SK-N-SH treated with all-trans-retinoic acid at 6 μM for 48 hours (cell line): Measurements from ENCODE around the gene ATP2B1.

Source experiments
- ATAC-seq: fragments of 200-7000 bp; cut with Tn5 transposase; 3 replicates; pipeline ENCODE4 v1.9.1; 2020; ENCODE audit warnings: mild to moderate bottlenecking, moderate library complexity
- ARNTL ChIP-seq: fragments of 450-650 bp; formaldehyde crosslinking; IDR thresholded peaks from 2 replicates; pipeline ENCODE4 v1.5.0; 2020; ENCODE audit warnings: low read depth, mild to moderate bottlenecking, moderate library complexity, borderline replicate concordance
- BACH2 ChIP-seq: fragments of 250-450 bp; sonication (Bioruptor Pico); IDR thresholded peaks from 2 replicates; pipeline ENCODE4 v1.9.0; 2021; ENCODE audit warnings: mild to moderate bottlenecking, borderline replicate concordance
- CSDC2 ChIP-seq: fragments of 250-450 bp; sonication (Bioruptor Pico); IDR thresholded peaks from 2 replicates; pipeline ENCODE4 v1.5.0; 2020; ENCODE audit warnings: mild to moderate bottlenecking, moderate library complexity
- ESRRG ChIP-seq: fragments of 250-450 bp; sonication (Bioruptor Pico); IDR thresholded peaks from 2 replicates; pipeline ENCODE4 v1.6.1; 2021; ENCODE audit warnings: mild to moderate bottlenecking
- GLIS3 ChIP-seq: fragments of 250-450 bp; sonication (Bioruptor Pico); IDR thresholded peaks from 2 replicates; pipeline ENCODE4 v1.5.0; 2020; ENCODE audit warnings: mild to moderate bottlenecking, moderate library complexity
- ISL1 ChIP-seq: fragments of 250-450 bp; sonication (Bioruptor Pico); IDR thresholded peaks from 2 replicates; pipeline ENCODE4 v2.1.2; 2022; ENCODE audit warnings: mild to moderate bottlenecking, moderate library complexity
- OSR1 ChIP-seq: fragments of 250-450 bp; sonication (Bioruptor Pico); IDR thresholded peaks from 2 replicates; pipeline ENCODE4 v1.8.0; 2022; ENCODE audit warnings: moderate library complexity, mild to moderate bottlenecking, inconsistent platforms
- PATZ1 ChIP-seq: fragments of 250-450 bp; sonication (Bioruptor Pico); IDR thresholded peaks from 2 replicates; pipeline ENCODE4 v1.8.0; 2020; ENCODE audit warnings: mild to moderate bottlenecking, moderate library complexity, borderline replicate concordance
- POU6F1 ChIP-seq: fragments of 250-450 bp; sonication (Bioruptor Pico); IDR thresholded peaks from 2 replicates; pipeline ENCODE4 v1.8.0; 2021; ENCODE audit warnings: low read depth, mild to moderate bottlenecking, moderate library complexity, borderline replicate concordance
- RARB ChIP-seq: fragments of 250-450 bp; sonication (Bioruptor Pico); IDR thresholded peaks from 2 replicates; pipeline ENCODE4 v1.8.0; 2021; ENCODE audit warnings: mild to moderate bottlenecking, moderate library complexity
- SNAI2 ChIP-seq: fragments of 250-450 bp; sonication (Bioruptor Pico); IDR thresholded peaks from 2 replicates; pipeline ENCODE4 v1.5.0; 2020; ENCODE audit warnings: mild to moderate bottlenecking, moderate library complexity
- TCF4 ChIP-seq: fragments of 250-450 bp; sonication (Bioruptor Pico); IDR thresholded peaks from 2 replicates; pipeline ENCODE4 v1.8.0; 2021; ENCODE audit warnings: mild to moderate bottlenecking, moderate library complexity, borderline replicate concordance
- TOX ChIP-seq: fragments of 250-450 bp; sonication (Bioruptor Pico); IDR thresholded peaks from 2 replicates; pipeline ENCODE4 v1.8.0; 2021; ENCODE audit warnings: mild to moderate bottlenecking, moderate library complexity, borderline replicate concordance
- TSHZ2 ChIP-seq: fragments of 250-450 bp; sonication (Bioruptor Pico); IDR thresholded peaks from 2 replicates; pipeline ENCODE4 v1.5.0; 2020; ENCODE audit warnings: mild to moderate bottlenecking, moderate library complexity
- ZC3H10 ChIP-seq: fragments of 250-450 bp; sonication (Bioruptor Pico); IDR thresholded peaks from 2 replicates; pipeline ENCODE4 v1.5.1; 2021; ENCODE audit warnings: mild to moderate bottlenecking, moderate library complexity
- ZFP3 ChIP-seq: fragments of 250-450 bp; sonication (Bioruptor Pico); IDR thresholded peaks from 2 replicates; pipeline ENCODE4 v1.5.0; 2020; ENCODE audit warnings: mild to moderate bottlenecking, moderate library complexity
- ZFP30 ChIP-seq: fragments of 450-650 bp; formaldehyde crosslinking; IDR thresholded peaks from 2 replicates; pipeline ENCODE4 v1.5.0; 2022; ENCODE audit warnings: mild to moderate bottlenecking, moderate library complexity
- ZNF70 ChIP-seq: fragments of 450-650 bp; formaldehyde crosslinking; IDR thresholded peaks from 2 replicates; pipeline ENCODE4 v1.5.0; 2020; ENCODE audit warnings: mild to moderate bottlenecking, moderate library complexity
- ZNF8 ChIP-seq: fragments of 450-650 bp; formaldehyde crosslinking; IDR thresholded peaks from 2 replicates; pipeline ENCODE4 v1.5.0; 2020; ENCODE audit warnings: mild to moderate bottlenecking, moderate library complexity
- TF ChIP-seq, protein P1 (sequence below): fragments of 250-450 bp; sonication (Bioruptor Pico); IDR thresholded peaks from 2 replicates; pipeline ENCODE4 v1.5.1; 2020; ENCODE audit warnings: low read depth, mild to moderate bottlenecking, moderate library complexity

ATP2B1 gene

DNA sequence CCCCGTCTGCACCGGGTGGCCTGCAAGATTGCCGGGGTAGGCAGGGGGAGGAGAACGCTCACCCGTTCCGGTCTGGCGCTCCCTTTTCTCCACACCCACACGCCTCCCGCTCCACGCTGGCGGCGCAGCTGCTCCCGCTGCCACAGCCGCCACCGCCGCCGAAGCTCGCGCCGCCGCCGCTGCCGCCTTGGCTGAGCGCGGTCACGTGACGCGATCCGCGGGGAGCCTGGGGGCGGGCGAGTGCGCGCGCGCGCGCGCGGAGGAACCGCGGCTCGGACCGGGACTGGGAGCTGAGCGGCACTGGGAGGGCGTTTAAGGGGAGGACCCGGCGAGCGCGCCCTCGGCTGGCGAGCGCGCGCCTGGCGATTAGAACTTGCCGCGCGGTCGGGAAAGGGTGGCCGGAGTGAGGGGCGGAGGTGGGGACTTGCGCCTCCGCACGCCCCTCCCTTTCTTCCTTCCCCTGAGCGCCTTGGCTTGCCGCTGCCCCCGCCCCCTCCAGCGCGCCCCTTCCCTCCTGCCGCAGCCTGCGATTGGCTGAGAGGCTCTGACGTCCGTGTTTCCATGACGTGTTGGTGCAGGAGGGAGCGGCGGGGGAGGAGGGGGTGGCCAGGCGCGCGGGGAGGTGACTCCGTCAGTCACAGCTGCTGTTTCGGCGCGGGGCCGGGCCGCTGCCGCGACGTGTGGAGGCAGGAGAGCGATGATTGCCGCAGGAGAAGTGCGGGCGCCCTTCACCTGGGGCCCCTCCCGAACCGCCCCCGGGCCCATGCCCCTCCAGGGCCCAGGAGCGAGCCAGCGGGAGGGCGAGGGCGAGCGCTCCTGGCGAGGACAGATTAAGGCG lies 738 bp upstream of the ATP2B1 start:
- TF ChIP-seq SNAI2 (CRISPR knock-in tag) (peak; percentile 81; the same call in 1 of the 2 replicates), ZNF70 (CRISPR knock-in tag) (no peak), GLIS3 (CRISPR knock-in tag) (peak; percentile 9; the same call in 1 of the 2 replicates), ISL1 (CRISPR knock-in tag) (no peak), BACH2 (CRISPR knock-in tag) (no peak), OSR1 (CRISPR knock-in tag) (no peak), CSDC2 (CRISPR knock-in tag) (peak; percentile 86; the same call in 1 of the 2 replicates), ESRRG (CRISPR knock-in tag) (0 out of 2 replicates have a peak, but pooled peaks have one; percentile 49), ARNTL (no peak), TSHZ2 (CRISPR knock-in tag) (peak; percentile 87), ZC3H10 (CRISPR knock-in tag) (0 out of 2 replicates have a peak, but pooled peaks have one; percentile 19), ZNF8 (CRISPR knock-in tag) (no peak), ZFP3 (CRISPR knock-in tag) (peak; percentile 39; the same call in 1 of the 2 replicates)
- TF ChIP-seq, protein P1, sequence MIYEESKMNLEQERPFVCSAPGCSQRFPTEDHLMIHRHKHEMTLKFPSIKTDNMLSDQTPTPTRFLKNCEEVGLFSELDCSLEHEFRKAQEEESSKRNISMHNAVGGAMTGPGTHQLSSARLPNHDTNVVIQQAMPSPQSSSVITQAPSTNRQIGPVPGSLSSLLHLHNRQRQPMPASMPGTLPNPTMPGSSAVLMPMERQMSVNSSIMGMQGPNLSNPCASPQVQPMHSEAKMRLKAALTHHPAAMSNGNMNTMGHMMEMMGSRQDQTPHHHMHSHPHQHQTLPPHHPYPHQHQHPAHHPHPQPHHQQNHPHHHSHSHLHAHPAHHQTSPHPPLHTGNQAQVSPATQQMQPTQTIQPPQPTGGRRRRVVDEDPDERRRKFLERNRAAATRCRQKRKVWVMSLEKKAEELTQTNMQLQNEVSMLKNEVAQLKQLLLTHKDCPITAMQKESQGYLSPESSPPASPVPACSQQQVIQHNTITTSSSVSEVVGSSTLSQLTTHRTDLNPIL (CRISPR knock-in tag): no peak
- peak; percentile 85 for ATAC-seq

DNA sequence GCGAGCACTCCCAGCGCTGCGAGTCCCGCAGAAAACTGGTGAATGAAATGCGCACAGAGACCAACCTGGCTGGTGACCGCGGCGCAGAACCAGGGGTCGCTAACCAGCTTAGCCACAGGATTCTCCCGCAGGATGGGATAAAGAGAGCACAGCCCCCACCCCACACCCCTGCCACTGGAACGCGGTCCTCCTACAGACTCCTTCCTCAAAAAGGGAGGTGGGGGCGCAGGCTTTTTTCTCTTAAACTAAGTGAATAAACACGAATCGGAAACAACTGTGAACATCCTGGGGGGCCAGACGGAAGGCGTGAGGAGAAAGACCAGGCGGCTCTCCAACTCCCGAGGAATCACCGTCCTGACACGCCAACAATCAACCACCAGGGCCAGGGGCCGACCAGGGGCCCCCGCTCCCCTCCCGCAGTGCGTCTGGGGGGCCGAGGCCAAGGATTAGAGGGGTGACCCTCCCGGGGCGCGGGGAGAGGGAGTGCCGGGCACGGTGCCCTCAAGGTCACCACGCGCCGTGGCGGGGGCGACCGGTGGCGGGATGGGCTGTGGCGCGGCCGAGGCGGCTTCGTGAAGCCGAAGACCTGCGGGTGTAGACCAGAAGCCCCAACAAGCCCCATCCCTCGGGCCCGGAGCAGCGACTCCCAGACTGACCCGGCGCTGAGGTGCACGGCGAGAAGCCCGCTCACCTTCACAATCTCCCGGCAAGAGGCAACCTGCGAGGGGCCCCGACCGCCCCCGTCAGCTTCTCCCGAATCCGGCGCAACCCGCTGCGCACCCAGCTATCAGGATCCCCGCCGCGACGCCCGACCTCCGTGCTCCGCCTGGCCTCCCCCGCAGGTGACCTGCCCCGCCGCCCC lies 704 bp downstream of the ATP2B1 start:
- TF ChIP-seq PATZ1 (CRISPR knock-in tag) (peak; percentile 52; the same call in 1 of the 2 replicates), BACH2 (CRISPR knock-in tag) (no peak)
- TF ChIP-seq, all 23 proteins: peak for 1
- ATAC-seq: peak; percentile 0; the same call in 2 of the 3 replicates

GRCh38 chr12:89706986-89707702 lies 1.5 kb downstream of the ATP2B1 start:
- TF ChIP-seq RARB (CRISPR knock-in tag) (no peak), ZC3H10 (CRISPR knock-in tag) (no peak), ZFP30 (CRISPR knock-in tag) (no peak), CSDC2 (CRISPR knock-in tag) (no peak), ZNF8 (CRISPR knock-in tag) (no peak), ZFP3 (CRISPR knock-in tag) (no peak), ZNF70 (CRISPR knock-in tag) (no peak), ESRRG (CRISPR knock-in tag) (no peak), TCF4 (CRISPR knock-in tag) (no peak), TOX (no peak), TSHZ2 (CRISPR knock-in tag) (no peak), POU6F1 (CRISPR knock-in tag) (no peak), ARNTL (no peak), OSR1 (CRISPR knock-in tag) (no peak), ISL1 (CRISPR knock-in tag) (no peak)
- TF ChIP-seq, protein P1 (CRISPR knock-in tag): no peak
- TF ChIP-seq, all 23 proteins: peak for 0
- ATAC-seq: no peak
